CD4-positive, alpha-beta T cell treated with Interferon alpha-2 for 1 hour (primary cell): ENCODE results near the gene ZNF593OS.
A peak's percentile ranks its signal among the peaks of the same experiment; 100 is the strongest.

Source experiments
- DNase-seq, 2 donors: peaks; one replicate each; pipeline ENCODE4 v3.0.0-alpha.2; 2020 to 2022

ZNF593OS gene

GRCh38 chr1:26171084-26172072 lies at the start of gene ZNF593OS:
Gene ZNF593OS, minus strand, starts transcription at chr1:26171832. Its CDS starts 171 bp downstream, at chr1:26171661.
- no peak for DNase-seq

DNA sequence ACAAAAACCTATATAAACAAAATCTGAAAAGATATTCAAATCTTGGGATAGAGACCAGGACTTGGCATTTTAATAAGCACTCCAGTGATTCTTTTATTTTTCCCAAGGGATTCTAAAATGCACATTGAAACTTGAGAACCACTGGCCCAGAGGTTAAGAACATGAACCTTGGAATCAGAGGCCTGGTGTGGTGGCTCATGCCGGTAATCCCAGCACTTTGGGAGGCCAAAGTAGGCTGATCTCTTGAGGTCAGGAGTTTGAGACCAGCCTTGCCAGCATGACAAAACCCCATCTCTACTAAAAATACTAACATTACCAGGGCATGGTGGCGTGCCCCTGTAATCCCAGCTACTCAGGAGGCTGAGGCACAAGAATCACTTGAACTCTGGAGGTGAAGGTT lies 49.5 kb upstream of the ZNF593OS start:
- no peak for DNase-seq

DNA sequence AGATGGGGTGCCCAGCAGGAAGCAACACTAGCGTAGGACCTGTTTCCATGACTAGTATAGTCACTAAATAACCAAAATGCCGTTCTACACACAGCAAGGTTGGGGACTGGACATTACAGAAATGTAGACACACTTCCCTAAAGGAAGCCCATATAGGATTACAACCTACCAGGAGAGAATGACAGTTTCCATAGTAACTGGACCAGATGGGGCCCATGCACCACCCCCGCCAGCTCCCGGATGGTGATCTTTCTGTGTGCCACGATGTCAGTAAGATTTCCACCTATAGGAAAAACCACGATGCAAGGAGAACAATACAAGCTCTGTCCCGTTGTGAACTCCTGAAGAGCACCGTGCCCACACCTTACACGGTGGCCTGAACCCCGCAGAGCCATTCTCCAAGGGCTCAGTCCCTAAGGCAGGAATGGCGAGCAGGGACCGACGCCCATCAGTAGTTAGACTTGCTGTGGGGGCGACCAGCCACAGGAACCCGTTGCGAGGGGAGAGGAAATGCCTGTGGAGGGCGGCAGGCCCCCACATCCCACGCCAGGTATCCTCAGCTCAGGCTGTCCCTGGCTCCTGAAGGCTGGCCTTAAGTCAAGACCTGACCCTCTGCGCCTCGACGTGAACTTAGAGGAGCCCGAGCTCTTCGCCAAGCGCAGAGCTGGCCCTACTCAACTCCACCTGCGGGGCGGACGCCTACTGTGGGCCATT lies 48.7 kb upstream of the ZNF593OS start:
- no peak for DNase-seq

- DNase-seq: no peak
Observed at GRCh38 chr1:26218906-26219494, 47.4 kb upstream of the ZNF593OS start.

DNA sequence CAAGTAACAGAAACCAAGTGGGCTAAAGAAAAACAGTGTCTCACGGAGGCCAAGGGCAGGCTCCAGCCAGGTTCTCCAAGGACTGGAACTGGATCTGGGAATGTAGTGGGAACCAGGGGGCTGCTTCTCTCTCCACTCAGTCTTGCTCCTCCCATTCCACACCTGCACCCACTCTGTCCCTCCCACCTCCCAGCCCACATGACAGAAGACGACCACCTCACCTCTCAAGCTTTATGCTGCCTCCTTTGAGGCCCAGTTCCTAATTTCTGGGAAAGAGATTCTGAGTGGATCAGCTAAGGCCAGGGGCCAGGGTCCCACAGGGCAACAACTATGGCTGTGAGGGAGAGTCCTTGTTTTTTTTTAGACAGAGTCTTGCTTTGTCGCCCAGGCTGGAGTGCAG lies 43.6 kb upstream of the ZNF593OS start:
- DNase-seq: no peak

GRCh38 chr1:26213335-26213905 lies 41.8 kb upstream of the ZNF593OS start:
- DNase-seq: no peak

DNA sequence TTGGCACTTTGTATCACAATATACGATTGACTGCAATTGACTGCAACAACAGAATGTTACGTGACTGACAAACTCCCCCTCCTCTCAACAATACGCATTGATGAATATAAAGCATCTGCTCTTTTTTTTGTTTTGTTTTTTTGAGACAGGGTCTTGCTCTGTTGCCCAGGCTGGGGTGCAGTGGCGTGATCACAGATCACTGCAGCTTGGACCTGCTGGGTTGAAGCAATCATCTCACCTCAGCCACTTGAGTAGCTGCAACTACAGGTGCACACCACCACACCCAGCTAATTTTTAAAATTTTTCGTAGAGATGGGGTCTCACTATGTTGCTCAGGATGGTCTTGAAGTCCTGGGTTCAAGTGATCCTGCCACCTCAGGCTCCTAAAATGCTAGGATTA lies 41.1 kb upstream of the ZNF593OS start:
- no peak for DNase-seq

GRCh38 chr1:26210147-26210870 lies 38.7 kb upstream of the ZNF593OS start:
- no peak for DNase-seq

DNA sequence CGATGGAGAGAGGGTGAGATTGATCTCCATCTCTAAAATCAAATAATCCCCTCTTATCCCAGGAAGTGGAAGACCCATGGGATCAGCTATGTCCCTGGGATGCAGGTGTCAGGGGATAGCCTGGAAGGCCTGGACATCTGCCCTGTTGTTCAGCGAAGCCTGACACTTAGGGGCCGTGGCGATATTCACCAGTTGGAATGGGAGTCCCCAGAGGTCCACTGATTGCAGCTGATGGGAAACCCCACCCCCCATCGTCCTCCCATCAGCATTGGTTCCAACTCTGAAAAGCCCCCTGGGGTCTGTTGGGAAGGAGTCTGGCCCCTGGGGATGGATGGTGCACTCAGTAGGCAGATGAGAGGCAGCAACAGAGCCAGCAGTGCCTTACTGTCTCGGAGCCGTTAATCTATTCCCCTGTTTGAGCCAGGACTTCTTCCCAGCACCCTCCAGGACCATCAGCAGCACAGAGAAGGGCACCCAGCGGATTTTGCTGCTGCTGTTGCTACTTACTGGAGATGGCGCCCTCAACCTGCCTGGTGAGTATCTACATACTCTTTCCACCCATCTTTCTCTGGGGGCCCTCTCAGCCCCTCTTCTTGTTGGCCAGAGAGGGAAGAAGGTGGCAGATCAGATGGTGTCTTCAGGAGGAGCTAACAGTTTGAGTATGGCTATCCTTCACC lies 32.1 kb upstream of the ZNF593OS start:
- no peak for DNase-seq

DNA sequence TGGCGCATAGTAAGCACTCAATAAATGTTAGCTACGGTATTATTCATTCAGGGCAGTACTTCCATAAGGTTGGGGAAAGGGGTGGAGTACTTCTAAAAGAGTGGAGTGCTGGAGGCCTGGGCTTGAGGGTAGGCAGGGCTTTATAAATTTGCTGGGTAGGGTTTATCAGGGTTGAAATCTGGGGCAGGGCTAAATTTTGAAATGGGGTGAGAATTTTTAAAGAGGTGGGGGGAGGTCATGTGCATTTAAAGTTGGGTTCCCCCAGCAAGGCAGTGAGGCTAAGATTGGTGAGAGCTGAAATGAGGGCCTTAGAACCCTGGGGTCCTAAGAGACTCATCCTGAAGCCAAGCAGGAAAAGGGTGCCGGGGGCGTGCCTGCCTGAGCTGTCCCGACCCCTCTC lies 28.8 kb upstream of the ZNF593OS start:
- no peak for DNase-seq

- DNase-seq: no peak
Observed at GRCh38 chr1:26197813-26198212, 26.2 kb upstream of the ZNF593OS start.

DNA sequence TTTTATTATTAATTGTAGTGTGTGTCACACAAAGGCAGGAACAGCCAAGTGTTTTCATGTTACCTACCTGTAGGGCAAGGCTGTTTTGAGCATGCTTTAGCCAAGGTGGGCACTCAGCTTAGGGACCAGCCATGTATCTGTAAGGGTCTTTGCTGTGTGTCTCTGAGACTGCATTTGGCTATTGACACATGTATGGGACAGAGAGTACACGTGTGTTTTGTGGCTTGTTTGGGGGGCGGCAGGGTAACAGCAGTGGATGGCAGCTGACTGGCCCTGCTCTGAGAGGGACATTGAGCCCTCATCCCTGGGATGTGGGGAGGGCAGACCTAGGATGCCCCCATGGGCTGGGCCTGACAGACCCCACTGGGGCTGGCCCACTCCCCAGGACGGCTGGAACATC lies 25.7 kb upstream of the ZNF593OS start:
- DNase-seq: no peak

- DNase-seq: no peak
Observed at GRCh38 chr1:26195805-26196204, 24.2 kb upstream of the ZNF593OS start.

GRCh38 chr1:26191739-26192138 lies 20.1 kb upstream of the ZNF593OS start:
- DNase-seq: peak in 1 of 2 donors; percentile 18

DNA sequence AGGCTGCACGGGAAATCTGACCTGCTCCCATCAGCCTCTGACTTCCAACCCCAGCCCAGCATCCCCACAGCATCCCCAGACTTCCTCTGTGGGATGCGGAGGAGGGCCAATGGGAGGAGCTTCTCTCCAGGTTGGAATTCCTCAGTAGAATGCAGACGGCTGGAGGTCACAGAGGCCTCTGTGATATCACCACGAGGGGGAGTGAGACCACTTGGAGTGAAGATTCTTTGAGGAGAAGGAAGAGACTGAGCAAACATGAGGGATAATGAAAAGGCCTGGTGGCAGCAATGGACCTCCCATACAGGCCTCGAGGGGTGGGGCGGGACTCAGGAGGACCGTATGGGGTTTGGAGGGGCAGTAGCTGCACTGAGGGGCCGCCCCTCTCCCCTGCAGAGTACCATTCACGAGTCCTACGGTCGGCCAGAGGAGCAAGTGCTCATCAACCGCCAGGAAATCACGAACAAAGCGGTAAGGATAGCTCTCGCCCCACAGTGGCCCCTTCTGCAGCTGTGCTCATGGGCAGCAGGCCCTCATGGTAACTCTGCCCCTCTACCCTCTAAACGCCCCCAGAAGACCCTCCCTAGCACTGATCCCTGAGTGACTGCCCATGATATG lies 18.8 kb upstream of the ZNF593OS start, which contains the start of gene CATSPER4:
TSS of gene CATSPER4 (plus strand) at position 230 of the 615 bp plus-strand sequence. CDS start at position 256, 26 bp downstream.
- peak; percentile 13 to 46 for DNase-seq

DNA sequence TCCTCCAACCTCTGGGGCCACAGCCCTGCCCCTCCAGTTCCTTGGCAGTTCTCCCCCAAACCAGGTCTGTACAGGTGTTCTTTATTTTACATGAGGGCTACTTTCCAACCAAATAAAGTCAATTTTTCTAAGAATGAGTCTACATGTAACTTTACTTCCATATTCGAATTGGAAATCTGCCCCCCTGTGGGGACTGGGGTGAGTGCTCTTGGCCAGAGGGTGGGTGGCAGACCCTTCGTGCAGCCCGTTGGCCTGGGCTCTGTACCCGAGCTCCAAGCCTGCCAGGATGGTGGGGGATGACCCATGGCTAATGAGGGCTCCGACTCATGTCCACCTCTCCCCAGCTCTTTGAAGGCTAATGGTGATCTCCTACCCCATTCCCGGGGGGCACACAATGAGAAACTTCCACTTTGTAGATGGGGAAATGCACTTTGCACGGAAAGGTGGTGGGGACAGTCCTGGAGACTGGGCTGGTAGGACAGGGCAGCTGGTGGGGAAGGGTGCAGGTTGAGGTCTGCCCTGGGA lies 18.2 kb upstream of the ZNF593OS start:
- DNase-seq: no peak

DNA sequence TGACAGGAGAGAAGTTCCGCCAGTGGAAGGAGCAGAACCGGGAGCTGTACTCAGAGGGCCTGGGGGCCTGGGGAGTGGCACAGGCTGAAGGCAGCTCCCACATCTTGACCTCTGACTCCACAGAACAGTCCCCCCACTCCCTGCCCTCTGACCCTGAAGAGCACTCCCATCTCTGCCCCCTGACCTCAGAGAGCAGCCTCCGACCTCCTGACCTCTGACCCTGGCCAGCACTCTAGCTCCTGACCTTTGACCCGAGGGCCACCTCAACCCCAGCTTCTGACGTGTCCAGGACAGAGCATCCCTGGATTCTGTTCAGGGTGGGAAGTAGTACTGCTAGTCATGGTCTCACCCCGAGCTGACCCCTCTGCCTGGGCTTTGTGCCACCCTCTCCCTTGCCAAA lies 17.7 kb upstream of the ZNF593OS start:
- DNase-seq: no peak

- no peak for DNase-seq
Observed at GRCh38 chr1:26188477-26188876, 16.8 kb upstream of the ZNF593OS start.

- DNase-seq: no peak
Observed at GRCh38 chr1:26187882-26188281, 16.2 kb upstream of the ZNF593OS start.

DNA sequence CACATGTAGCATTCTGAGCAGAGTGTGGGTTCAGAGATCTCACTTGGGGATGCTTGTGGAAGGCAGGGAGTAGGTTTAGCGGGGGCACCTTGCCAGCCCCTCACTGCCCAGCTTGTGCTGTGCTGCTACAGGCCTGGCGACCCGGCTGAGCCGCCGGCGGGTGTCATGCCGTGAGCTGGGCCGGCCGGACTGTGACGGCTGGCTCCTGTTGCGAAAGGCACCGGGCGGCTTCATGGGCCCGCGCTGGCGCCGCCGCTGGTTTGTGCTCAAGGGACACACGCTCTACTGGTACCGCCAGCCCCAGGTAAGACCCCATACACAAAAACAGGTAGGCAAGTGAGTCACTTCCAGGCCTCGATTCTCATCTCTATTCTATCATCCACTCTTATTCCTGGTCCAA lies 13.3 kb upstream of the ZNF593OS start:
- DNase-seq: no peak

DNA sequence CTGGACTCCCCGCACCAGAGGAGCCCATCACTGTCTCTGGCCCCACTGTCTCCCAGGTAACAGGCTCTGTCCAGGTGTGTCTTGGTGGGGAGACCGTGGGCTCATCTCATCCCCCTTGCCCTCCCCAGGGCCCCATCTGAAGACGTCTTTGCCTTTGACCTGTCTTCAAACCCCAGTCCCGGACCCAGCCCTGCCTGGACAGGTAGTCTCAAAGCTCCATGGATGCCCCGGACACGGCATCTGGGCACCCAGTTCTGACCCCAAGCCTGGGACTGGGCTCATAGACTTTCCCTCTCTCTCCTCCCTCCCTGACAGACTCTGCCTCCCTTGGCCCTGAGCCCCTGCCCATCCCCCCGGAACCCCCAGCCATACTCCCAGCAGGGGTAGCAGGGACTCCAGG lies 12.5 kb upstream of the ZNF593OS start:
- no peak for DNase-seq
